ENCODE data around the gene WDR90. TPM values are rescaled to one million over a fixed set of nuclear protein-coding genes. Genes with fewer than 3 reads are reported as not detected.

WDR90 gene
- total RNA-seq, 1 donor from 2014 or later, result 50.0 TPM

DNA sequence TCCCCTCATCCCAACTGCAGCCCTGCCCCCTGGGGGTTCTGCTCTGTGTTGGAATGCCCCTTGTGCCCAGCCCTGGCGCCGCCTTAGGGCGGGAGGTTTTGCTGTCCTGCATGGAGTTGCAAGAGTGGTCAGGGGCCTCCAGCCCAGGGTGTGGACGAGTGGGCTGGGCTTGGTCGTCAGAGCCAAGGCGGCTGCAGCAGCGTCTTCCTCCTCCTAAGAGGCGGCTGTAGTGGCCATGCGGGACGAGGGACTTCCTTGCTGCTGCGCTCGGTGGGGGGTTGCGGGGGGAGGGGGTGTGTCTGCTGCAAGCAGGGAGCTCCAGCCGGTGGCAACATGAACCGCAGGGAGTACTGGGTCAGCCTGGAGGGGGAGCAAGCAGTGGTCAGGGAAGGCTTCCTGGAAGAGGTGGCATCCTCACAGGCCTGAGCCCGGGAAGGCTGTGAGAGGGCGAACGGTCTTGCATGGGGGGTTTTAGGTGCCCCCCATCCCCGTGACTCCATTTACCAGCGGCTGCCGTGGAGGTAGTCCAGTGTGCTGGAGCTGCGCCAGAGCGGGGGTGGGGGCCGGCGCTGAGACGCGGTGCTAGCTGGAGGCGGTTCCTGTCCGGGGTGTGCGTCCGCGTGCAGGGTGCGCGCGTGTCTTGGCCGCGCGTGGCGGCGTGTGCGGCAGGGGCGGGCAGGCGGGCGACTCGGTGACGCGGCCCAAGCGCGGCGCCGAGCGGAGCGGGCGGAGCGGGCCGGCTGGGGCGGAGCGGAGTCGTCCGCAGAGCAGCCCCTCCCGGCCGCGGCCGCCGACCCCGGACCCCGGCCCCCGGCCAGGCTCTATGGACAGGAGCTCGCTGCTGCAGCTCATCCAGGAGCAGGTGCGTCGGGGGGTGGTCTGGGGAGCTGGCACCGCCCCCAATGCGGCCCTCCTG is 26.1 kb downstream of the WDR90 start, which contains the start of gene RHBDL1:
Gene RHBDL1, plus strand, starts transcription at position 704 of the 916 bp plus-strand sequence. Its CDS starts 120 bp downstream, at position 824.
- TF ChIP-seq, protein P1, sequence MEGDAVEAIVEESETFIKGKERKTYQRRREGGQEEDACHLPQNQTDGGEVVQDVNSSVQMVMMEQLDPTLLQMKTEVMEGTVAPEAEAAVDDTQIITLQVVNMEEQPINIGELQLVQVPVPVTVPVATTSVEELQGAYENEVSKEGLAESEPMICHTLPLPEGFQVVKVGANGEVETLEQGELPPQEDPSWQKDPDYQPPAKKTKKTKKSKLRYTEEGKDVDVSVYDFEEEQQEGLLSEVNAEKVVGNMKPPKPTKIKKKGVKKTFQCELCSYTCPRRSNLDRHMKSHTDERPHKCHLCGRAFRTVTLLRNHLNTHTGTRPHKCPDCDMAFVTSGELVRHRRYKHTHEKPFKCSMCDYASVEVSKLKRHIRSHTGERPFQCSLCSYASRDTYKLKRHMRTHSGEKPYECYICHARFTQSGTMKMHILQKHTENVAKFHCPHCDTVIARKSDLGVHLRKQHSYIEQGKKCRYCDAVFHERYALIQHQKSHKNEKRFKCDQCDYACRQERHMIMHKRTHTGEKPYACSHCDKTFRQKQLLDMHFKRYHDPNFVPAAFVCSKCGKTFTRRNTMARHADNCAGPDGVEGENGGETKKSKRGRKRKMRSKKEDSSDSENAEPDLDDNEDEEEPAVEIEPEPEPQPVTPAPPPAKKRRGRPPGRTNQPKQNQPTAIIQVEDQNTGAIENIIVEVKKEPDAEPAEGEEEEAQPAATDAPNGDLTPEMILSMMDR (IDR thresholded peaks at IDR 0.05), result no peak
- H3K27ac ChIP-seq, result no peak within 1 kb of the TSS
- H3K27me3 ChIP-seq, result no peaks in the 10 kb centered on the region
- H3K9me3 ChIP-seq, result no peaks in the 10 kb centered on the region
- H3K4me3 ChIP-seq, result peak within 1 kb of the TSS; percentile 48 to 56
- DNase-seq (ENCODE audit: low spot score in 2 of 2), result no peak
- H3K4me1 ChIP-seq, result peaks cover 0 to 7% of the 10 kb centered on the region in 2 donors
- intact Hi-C loops (cut with DNase I), result no loop called here
- peaks cover 36% of the 10 kb centered on the region in 2 donors for H3K36me3 ChIP-seq

GRCh38 chr16:675884-676564 is 26.9 kb downstream of the WDR90 start:
- TF ChIP-seq, protein P1 (IDR thresholded peaks at IDR 0.05), result no peak
- Histone ChIP-seq H3K36me3 (peaks cover 28% of the 10 kb centered on the region in 2 donors), H3K27ac (no peak overlapping the region), H3K4me3 (peak overlapping the region; percentile 48 to 56), H3K9me3 (no peaks in the 10 kb centered on the region), H3K27me3 (no peaks in the 10 kb centered on the region), H3K4me1 (peaks cover 6 to 11% of the 10 kb centered on the region in 2 donors)
- intact Hi-C loops (cut with DNase I), result no loop called here
- no peak for DNase-seq (ENCODE audit: low spot score in 2 of 2)

DNA sequence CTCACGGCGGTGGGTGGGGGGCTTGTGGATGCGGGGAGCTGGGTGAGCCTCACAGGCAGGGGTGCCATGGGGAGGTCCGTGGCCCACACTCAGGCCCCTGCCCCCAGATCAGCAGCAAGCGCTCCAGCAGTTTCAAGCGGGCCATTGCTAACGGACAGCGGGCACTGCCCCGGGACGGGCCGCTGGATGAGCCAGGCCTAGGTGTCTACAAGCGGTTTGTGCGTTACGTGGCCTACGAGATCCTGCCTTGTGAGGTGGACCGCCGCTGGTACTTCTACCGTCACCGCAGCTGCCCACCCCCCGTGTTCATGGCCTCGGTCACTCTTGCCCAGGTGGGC is 27.4 kb downstream of the WDR90 start:
- Histone ChIP-seq H3K4me3 (no peak overlapping the region), H3K27me3 (no peaks in the 10 kb centered on the region), H3K27ac (no peak overlapping the region), H3K4me1 (peaks cover 11 to 16% of the 10 kb centered on the region in 2 donors), H3K9me3 (no peaks in the 10 kb centered on the region), H3K36me3 (peaks cover 23 to 25% of the 10 kb centered on the region in 2 donors)
- TF ChIP-seq, protein P1 (IDR thresholded peaks at IDR 0.05), result no peak
- no peak for DNase-seq (ENCODE audit: low spot score in 2 of 2)
- intact Hi-C loops (cut with DNase I), result no loop called here

DNA sequence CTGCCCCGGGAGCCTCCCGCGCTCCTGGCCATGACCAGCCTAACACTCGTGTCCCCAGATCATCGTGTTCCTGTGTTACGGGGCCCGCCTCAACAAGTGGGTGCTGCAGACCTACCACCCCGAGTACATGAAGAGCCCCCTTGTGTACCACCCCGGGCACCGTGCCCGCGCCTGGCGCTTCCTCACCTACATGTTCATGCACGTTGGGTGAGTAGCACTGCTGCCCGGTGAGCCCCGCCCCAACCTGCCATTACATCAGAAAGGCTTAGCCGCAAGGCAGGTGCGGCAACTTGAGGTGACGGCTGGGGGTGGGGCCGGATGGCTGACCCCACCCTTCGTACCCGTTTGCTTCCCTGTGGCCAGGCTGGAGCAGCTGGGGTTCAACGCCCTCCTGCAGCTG is 27.7 kb downstream of the WDR90 start:
- Histone ChIP-seq H3K36me3 (peaks cover 23 to 25% of the 10 kb centered on the region in 2 donors), H3K9me3 (no peaks in the 10 kb centered on the region), H3K27me3 (no peaks in the 10 kb centered on the region), H3K4me1 (peaks cover 14 to 20% of the 10 kb centered on the region in 2 donors), H3K27ac (no peak overlapping the region), H3K4me3 (no peak overlapping the region)
- intact Hi-C loops (cut with DNase I), result no loop called here
- TF ChIP-seq, protein P1 (IDR thresholded peaks at IDR 0.05), result no peak
- DNase-seq (ENCODE audit: low spot score in 2 of 2), result no peak

DNA sequence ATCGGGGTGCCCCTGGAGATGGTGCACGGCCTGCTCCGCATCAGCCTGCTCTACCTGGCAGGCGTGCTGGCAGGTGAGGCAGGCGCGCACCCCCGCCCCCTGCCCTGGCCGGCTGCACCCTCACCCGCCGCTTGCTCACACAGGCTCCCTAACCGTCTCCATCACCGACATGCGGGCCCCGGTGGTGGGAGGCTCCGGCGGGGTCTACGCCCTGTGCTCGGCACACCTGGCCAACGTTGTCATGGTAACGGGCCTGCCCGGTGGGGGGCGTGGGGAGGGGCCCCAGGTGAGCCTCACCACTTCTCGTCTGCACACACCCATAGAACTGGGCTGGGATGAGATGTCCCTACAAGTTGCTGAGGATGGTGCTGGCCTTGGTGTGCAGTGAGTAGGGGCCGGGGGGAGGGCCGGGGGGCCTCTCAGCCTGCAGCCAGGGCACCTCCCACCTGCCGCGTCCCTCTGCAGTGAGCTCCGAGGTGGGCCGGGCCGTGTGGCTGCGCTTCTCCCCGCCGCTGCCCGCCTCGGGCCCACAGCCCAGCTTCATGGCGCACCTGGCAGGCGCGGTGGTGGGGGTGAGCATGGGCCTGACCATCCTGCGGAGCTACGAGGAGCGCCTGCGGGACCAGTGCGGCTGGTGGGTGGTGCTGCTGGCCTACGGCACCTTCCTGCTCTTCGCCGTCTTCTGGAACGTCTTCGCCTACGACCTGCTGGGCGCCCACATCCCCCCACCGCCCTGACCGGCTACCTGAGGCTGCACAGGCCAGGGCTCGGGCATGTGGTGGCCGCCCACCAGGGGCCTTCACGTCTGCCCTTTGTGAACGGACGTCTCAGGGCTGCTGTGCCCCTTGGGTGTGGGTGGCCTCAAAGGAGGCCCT is 28.4 kb downstream of the WDR90 start:
- DNase-seq (ENCODE audit: low spot score in 2 of 2), result no peak
- Histone ChIP-seq H3K4me3 (no peak overlapping the region), H3K27me3 (no peaks in the 10 kb centered on the region), H3K9me3 (no peaks in the 10 kb centered on the region), H3K36me3 (peaks cover 23 to 25% of the 10 kb centered on the region in 2 donors), H3K27ac (no peak overlapping the region), H3K4me1 (peaks cover 14 to 25% of the 10 kb centered on the region in 2 donors)
- intact Hi-C loops (cut with DNase I), result no loop called here
- TF ChIP-seq, protein P1 (IDR thresholded peaks at IDR 0.05), result no peak
